ENCODE results near the gene SMC2.

GRCh38 chr9:104069288-104069687 lies 24.8 kb upstream of the SMC2 start:
- TF ChIP-seq POLR2AphosphoS5 (IDR thresholded peaks at IDR 0.05; ENCODE audit: low read depth, low read length) = no peak
- TF ChIP-seq POLR2A (IDR thresholded peaks at IDR 0.05; ENCODE audit: low read depth, low read length) = no peak
- no peak for TF ChIP-seq TAF1 (IDR thresholded peaks at IDR 0.05; ENCODE audit: low read depth, low read length)
